ENCODE data around the gene PHYH. TPM values are rescaled to one million over a fixed set of nuclear protein-coding genes. Genes with fewer than 3 reads are reported as not detected.

Gene PHYH
- total and polyA plus RNA-seq, 2 of the 4 experiments (the other 2 are of a cell fraction), result 10.9 to 13.4 TPM

- H3K9ac ChIP-seq (ENCODE audit: low read depth, low read length), result no peak overlapping the region
- no peaks in the 10 kb centered on the region for H3K9me1 ChIP-seq (ENCODE audit: insufficient read depth, low read length)
- H3K4me2 ChIP-seq (ENCODE audit: low read depth, low read length), result no peak overlapping the region
- H3K14ac ChIP-seq (replicated peaks; ENCODE audit: low read depth, low read length), result no peak overlapping the region
- no peak overlapping the region for H4K8ac ChIP-seq (ENCODE audit: low read depth in 2 of 2, low read length in 2 of 2)
- POLR2A ChIA-PET (ENCODE audit: unreplicated experiment), result no interaction called here
- TF ChIP-seq CTCF (conservative IDR thresholded peaks at IDR 0.05; ENCODE audit: low read depth, low read length) (no peak), MXI1 (IDR thresholded peaks at IDR 0.05; ENCODE audit: borderline replicate concordance, low read depth, low read length) (no peak), MAFK (IDR thresholded peaks at IDR 0.05; ENCODE audit: low read depth, low read length) (no peak)
- H3K4me1 ChIP-seq (ENCODE audit: control insufficient read depth, insufficient read depth, low read length), result no peaks in the 10 kb centered on the region
- H2BK120ac ChIP-seq (ENCODE audit: low read depth, low read length), result no peak overlapping the region
- H2BK15ac ChIP-seq (ENCODE audit: low read depth, low read length), result no peak overlapping the region
- no peak overlapping the region for H3K56ac ChIP-seq (ENCODE audit: extremely low read depth, insufficient read depth, low read length)
- H2AFZ ChIP-seq (replicated peaks; ENCODE audit: low read length, poor library complexity), result no peak overlapping the region
- H2AK5ac ChIP-seq (ENCODE audit: low read depth, low read length), result no peak overlapping the region
- in situ Hi-C loops (cut with MboI; ENCODE audit: low sequenced_read_pairs) (no loop called here), dilution Hi-C loops (cut with HindIII; ENCODE audit: low sequenced_read_pairs, unreplicated experiment) (no loop called here), intact Hi-C loops (cut with micrococcal nuclease) (no loop called here)
- no peaks in the 10 kb centered on the region for H3K79me1 ChIP-seq (ENCODE audit: low read depth in 1 of 2, low read length in 2 of 2)
- H3K18ac ChIP-seq (ENCODE audit: low read depth, low read length), result no peak overlapping the region
- no peak overlapping the region for H3K27ac ChIP-seq (ENCODE audit: insufficient read depth, low read length)
- H4K91ac ChIP-seq (ENCODE audit: insufficient read depth, low read depth, low read length), result no peak overlapping the region
- WGBS, 2 experiments (ENCODE audit: extremely low coverage in 2 of 2, insufficient read length in 1 of 2), result no CpG with 5 or more reads among the region's 9 CpGs
- H4K20me1 ChIP-seq (ENCODE audit: insufficient read depth, low read length), result no peaks in the 10 kb centered on the region
- no peak overlapping the region for H4K5ac ChIP-seq (ENCODE audit: low read depth, low read length)
- DNase-seq, result no peak
- H3K27me3 ChIP-seq (ENCODE audit: control insufficient read depth, insufficient read depth, low read length), result peaks cover 26% of the 10 kb centered on the region; the same call in 1 of the 2 replicates
- no peak overlapping the region for H2BK20ac ChIP-seq (ENCODE audit: low read depth, low read length)
- H2BK5ac ChIP-seq (ENCODE audit: low read depth, low read length, poor library complexity, severe bottlenecking), result no peak overlapping the region
- no peak overlapping the region for H3K23ac ChIP-seq (ENCODE audit: low read depth, low read length)
- no peak overlapping the region for H2AK9ac ChIP-seq (replicated peaks; ENCODE audit: low read depth, low read length, poor library complexity)
- CTCF ChIA-PET, result interaction anchor here (1.7 kb wide), 1 partner anchor 9 kb away, joined by 8 read pairs; no protein-coding TSS in a partner anchor
- no peak overlapping the region for H3K4me3 ChIP-seq (ENCODE audit: insufficient read depth, low read depth, low read length)
- H3K9me3 ChIP-seq (ENCODE audit: control insufficient read depth, insufficient read depth, low read length), result no peaks in the 10 kb centered on the region
- no peak overlapping the region for H3K4ac ChIP-seq (ENCODE audit: low read depth, low read length)
- no TSS peak for BruUV-seq (replicated peaks)
- no peaks in the 10 kb centered on the region for H3K36me3 ChIP-seq (ENCODE audit: control insufficient read depth, insufficient read depth, low read length)
- ATAC-seq (ENCODE audit: low read depth), result no peak
Measured at GRCh38 chr10:13231190-13231589, 68.7 kb downstream of the PHYH start.

Other genes starting within 250 kb of the PHYH start
- gene OPTN, start 199.9 kb downstream of the PHYH start, total RNA-seq (2012; rRNA removed), result 34.8 and 56.9 TPM in 2 replicates
- gene OPTN, start 199.9 kb downstream of the PHYH start, polyA plus RNA-seq (2012; rRNA removed), result 39.1 and 41.4 TPM in 2 replicates
- gene MCM10, start 138.5 kb downstream of the PHYH start, total RNA-seq (2012; rRNA removed), result 11.8 and 14.4 TPM in 2 replicates
- gene MCM10, start 138.5 kb downstream of the PHYH start, polyA plus RNA-seq (2012; rRNA removed), result 4.9 and 5.4 TPM in 2 replicates
- gene UCMA, start 65.7 kb downstream of the PHYH start, total RNA-seq (2012; rRNA removed), result not detected in 2 replicates
- gene UCMA, start 65.7 kb downstream of the PHYH start, polyA plus RNA-seq (2012; rRNA removed), result not detected in 2 replicates
- 46.9 and 69.4 TPM in 2 replicates for gene SEPHS1, start 48.2 kb upstream of the PHYH start, total RNA-seq (2012; rRNA removed)
- gene SEPHS1, start 48.2 kb upstream of the PHYH start, polyA plus RNA-seq (2012; rRNA removed), result 39.4 and 40.4 TPM in 2 replicates
- gene BEND7, start 228.9 kb upstream of the PHYH start, total RNA-seq (2012; rRNA removed), result 2.3 and 3.1 TPM in 2 replicates
- gene BEND7, start 228.9 kb upstream of the PHYH start, polyA plus RNA-seq (2012; rRNA removed), result 2.5 and 3.5 TPM in 2 replicates